GM18511 (cell line): ENCODE data around the gene ANO3.
A peak's percentile ranks its signal among the peaks of the same experiment; 100 is the strongest.
"Not testable (repeated sequence)": the region's sequence is repeated elsewhere in the genome, so short reads cannot be mapped to it uniquely, and the experiment has no call there.

ENCODE experiments used
- ATAC-seq: cut with Tn5 transposase; IDR thresholded peaks from one replicate; pipeline ENCODE4 v1.9.1; 2021; ENCODE audit warnings: mild to moderate bottlenecking, moderate library complexity; ENCODE audit not compliant: unreplicated experiment

Gene ANO3

DNA sequence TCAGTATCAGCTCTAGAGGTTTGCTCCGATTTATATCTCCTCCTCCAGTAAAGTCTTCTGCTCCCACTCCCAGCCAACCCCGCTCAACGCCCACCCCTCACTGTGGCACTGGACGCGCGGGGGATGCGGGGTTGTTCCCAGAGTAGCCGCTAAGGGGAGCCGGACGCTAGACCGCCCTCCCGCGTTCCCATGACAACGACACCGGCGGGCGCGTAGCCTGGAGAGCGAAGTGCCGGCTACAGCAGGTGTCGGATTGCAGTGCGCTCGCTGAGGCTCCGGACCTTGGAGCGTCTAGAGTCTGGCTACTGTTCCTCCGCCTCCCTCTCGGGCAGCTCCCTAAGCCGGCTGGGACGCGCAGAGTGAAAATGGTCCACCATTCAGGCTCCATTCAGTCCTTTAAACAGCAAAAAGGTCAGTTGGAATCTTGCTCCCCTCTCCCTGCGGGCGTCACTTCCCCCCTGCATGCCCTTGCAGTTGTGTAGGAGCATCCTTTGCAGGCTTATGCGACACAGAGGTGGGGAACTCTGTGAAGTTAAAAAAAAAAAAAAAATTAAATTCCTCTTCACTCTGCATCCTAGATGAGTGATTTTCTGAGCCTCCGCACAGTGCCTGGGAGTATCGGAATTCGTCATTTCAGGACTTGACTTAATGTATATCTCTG, at the start of gene ANO3:
Gene ANO3, plus strand, starts transcription at position 220 of the 661 bp plus-strand sequence. Its CDS starts 146 bp downstream, at position 366.
- peak; percentile 97 for ATAC-seq

DNA sequence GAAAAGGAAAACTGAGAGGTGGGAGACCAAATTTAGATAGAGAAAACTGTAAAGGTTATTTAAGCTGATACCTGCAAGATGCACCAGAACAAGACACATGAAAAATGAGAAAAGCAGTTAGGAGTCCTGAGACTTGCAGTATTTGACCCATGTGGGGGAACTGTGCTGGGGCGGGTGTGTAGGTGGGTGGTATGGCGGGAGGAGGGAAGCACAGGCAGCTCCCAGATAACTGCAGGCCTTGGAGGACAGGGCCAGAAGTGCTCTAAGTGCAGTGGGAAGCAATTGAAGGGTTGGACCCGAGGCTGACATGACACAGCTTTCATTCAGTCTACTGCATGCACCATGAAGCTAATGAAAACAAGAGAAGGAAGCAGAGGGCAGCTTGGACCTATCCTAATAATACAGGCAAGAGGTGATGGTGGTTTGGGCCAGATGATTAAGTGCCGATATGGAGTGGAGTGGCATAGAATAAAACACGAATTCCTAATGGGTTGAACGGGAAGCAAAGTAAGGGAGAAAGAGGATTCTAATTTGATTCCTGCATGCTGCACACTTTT, 48.0 kb upstream of the ANO3 start:
- no peak for ATAC-seq

DNA sequence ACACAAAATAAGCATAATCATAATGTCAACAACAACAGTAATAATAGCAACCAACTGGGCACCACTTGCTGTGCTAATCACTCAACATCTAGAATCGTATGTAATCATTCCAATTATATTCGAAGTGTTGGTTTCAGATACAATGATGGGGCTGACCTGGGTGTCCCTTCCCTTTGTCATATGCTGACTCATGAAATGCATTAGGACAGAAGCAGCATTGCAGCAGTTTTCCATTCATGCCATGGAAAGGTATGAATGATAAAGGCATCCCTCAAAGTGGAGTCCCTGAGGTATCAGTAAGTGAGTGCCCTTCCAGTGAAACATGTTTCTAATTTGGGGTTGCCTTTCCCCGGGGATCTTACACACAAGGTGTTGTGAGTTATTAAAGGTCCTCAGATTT, 46.3 kb upstream of the ANO3 start:
- ATAC-seq: no peak

GRCh38 chr11:26286472-26287066, 45.4 kb upstream of the ANO3 start:
- no peak for ATAC-seq

DNA sequence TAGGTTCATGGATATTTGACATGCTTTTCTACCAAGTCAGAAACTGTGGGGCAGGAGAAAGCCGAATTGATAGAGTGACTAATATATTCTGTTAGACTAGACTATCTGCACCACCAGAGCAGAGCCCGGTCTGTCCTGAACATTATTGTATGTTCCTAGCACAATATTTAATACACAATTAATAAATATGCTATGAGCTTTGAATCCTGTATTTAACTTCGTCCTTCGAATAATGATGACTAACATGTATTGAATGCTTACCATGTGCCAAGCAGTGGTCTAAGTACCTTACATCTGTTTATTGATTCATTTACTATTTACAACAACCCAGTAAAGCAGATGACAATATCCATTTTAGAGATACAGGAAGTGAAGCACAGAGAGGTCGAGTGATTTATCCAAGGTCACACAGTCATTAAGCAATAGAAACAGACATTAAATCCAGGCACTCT, 44.8 kb upstream of the ANO3 start:
- ATAC-seq: no peak

DNA sequence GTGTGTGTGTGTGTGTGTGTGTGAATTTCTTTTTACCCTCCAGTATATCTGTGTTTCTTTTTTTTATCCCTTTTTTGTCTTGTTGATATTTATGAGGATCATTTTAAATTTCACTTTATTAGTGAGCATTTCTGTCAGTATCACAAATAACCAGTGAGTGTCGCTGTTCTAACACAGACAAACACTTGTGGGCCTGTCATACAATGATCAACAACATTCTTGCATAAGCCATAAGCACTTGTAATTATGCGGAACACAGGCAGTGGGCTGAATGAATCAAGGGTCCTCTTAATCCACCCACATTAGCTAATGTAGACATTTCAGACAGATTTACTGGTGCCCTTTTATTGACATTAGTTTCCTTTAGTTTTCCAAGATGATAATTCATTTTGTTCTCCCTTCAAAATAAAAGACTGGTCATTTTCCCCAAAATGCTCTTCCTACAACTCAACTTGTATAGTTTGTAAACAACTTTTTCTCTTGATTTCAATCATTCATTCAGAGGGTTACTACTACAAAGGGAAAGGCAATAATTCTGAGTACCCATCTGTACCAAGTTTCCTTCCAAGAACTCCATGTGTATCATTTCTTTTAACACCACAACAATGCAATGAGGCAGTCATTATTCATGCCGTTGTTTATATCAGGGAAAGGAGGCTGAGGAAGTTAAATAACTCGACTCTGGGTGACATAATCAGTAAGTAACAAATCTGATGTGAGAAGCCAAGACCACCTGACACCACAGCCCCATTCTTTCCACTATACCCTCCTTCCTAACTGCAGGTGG, 34.5 kb upstream of the ANO3 start:
- ATAC-seq: peak; percentile 84

DNA sequence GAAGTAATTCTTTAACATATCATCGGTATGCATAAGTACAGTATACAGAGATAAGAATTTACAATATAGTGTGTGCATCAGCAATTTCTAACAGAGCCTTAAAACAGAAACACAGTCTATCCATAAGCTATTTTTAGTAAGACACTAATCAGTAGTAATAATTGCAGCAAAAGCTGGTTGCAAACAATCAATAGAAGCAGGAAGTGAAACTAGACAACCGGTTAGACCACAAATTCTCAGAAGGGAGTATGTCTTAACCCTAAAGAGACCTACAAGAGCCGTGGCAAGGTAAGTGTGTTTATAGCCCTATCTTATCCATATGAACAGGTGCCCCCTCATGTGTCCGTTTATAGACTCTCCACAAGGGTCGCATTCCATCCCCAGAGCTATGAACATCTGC, 15.6 kb upstream of the ANO3 start:
- ATAC-seq: not testable (repeated sequence)

- no peak for ATAC-seq
Measured at GRCh38 chr11:26319906-26320305, 12.0 kb upstream of the ANO3 start.

DNA sequence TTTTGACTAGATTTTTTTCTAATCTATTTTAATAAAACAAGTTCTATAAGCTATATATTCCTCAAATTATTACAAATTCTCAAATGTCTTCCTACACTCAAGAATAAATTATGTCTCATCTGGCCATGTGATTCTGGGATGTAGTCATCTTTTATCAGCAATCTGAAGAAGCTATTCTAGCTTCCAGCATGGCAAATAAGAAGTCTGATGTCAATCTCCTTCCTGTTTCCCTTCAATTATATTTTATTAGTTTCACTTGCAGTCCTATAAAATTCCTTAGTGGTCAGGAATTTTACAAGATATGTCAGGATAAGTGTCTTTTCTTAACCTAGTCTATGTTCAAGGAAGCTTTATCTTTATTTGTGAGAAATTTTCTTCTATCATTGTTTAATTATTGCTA, 10.4 kb upstream of the ANO3 start:
- ATAC-seq: no peak

- ATAC-seq: no peak
Measured at GRCh38 chr11:26322335-26323067, 9.4 kb upstream of the ANO3 start.

DNA sequence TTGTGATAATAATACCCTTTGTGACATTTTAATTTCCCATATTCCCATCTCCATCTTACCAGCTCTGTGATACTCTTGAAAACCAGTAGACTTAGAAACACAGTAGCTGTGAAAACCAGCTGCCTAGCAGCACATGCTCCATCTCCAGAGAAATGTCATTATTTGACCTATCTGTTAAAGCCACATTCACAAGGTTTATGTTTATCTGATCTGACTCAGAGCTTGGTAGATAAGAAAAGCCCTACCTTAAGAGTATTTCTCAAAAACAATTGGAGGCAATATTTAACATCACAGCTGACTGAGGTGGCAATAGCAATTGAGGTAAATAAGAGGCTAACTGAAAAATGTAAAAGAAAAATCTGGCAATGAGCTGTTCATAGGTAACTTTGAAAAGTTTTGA, 8.1 kb upstream of the ANO3 start:
- no peak for ATAC-seq

DNA sequence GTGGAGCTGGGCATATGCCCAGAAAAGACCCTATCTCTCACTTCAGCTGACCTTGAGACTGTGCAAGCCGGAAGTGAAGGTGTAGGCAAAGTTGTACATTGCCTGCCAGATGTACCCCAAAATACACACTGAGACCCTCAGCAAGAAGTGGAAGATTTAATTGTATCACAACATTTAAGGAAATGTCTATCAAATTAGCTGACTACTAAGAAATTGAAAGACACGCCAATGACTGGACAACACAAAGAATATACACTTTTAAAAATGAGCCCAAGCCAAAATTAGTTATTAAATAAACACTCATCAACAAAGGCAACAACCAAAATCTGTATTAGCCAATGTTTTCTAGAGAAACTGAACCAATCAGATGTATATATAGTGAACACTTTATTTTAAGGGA, 7.7 kb upstream of the ANO3 start:
- no peak for ATAC-seq

DNA sequence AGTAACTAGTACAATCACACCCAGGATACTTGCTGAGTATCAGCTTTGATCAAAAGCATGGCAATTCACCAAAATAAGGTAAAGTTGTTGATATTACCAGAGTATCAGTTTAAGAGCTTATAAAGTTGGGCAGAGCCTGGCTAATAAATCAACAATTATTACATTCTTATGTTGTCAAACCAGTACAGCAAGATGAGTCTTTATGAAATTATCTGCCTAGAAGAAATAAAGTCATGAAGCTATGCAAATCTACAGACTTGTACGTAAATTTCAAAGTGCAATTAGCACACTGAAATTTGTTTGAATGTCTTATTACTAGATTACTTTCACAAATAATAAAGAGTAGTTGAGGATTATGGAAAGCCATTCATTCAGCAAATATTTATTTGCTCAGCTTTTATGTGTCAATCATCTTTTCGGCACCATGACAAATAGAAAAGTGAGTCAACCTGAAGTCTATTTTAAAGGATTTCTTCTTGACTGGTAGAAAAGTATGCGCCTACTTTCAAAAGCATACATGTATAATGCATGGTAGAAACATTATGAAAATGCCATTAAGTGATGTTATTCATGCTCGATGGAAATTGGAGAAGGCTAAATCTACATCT, 5.0 kb upstream of the ANO3 start:
- no peak for ATAC-seq

- ATAC-seq: no peak
Measured at GRCh38 chr11:26329206-26329605, 2.7 kb upstream of the ANO3 start.

GRCh38 chr11:26330262-26330661, 1.7 kb upstream of the ANO3 start:
- ATAC-seq: no peak

GRCh38 chr11:26332572-26332915, 614 bp downstream of the ANO3 start:
- no peak for ATAC-seq

GRCh38 chr11:26333906-26334305, 2.0 kb downstream of the ANO3 start:
- no peak for ATAC-seq

GRCh38 chr11:26335903-26336302, 4.0 kb downstream of the ANO3 start:
- ATAC-seq: no peak

DNA sequence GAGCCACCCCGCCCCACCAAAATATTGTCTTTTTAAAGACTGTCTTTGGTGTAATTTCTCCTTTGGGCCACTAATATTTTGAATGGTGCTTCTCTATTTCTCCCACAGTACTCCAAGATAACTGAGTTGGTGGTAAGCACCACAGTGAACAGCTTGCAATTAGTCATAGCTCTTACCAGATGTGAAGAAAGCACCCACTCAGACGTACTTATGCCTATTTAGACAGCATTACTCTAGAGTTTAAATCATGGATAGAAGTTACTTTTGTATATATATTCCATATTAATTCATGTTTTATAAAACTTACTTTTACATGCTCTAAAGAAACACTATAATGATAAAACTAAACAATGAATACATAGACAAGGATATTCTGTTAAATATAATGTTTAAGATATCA, 12.7 kb downstream of the ANO3 start:
- ATAC-seq: no peak

DNA sequence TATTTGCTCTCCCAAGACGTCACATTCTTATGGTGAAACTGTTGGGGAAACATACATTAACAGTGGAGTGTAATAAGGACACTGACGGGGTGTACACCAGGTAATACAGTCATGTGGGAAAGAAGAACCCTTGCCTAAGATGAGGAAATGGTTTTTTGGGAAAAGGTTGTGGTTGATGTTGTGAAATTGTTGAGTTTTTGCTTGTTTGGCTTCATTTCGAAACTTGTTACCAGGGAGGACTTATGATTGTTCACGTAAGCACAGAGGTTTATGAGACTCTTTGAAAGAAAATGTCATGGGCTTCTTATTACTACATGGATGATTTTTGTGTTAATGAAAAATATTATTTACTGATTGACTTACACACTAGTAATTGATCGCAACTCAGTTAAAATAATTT, 16.8 kb downstream of the ANO3 start:
- no peak for ATAC-seq

GRCh38 chr11:26350002-26350401, 18.1 kb downstream of the ANO3 start:
- ATAC-seq: no peak
